Tibial nerve (tissue), 3 donors: ENCODE measurements around the gene GSG1L.

Source experiments
- POLR2A ChIP-seq, 2 donors: fragments of 450-650 bp; IDR thresholded peaks; one replicate each; pipeline ENCODE4 v1.6.1; 2017; ENCODE audit warnings: antibody characterized with exemption in 2 of 2, mild to moderate bottlenecking in 2 of 2, moderate library complexity in 2 of 2
- TF ChIP-seq, protein P1 (sequence below), 5 experiments: fragments of 200-600 bp in 3 of 5; fragments of 450-650 bp in 2 of 5; sonication (generic) in 3 of 5; IDR thresholded peaks; one replicate each; pipeline ENCODE4 v1.5.1; 2016 to 2019; ENCODE audit warnings: antibody characterized with exemption in 5 of 5, mild to moderate bottlenecking in 3 of 5, moderate library complexity in 2 of 5

DNA sequence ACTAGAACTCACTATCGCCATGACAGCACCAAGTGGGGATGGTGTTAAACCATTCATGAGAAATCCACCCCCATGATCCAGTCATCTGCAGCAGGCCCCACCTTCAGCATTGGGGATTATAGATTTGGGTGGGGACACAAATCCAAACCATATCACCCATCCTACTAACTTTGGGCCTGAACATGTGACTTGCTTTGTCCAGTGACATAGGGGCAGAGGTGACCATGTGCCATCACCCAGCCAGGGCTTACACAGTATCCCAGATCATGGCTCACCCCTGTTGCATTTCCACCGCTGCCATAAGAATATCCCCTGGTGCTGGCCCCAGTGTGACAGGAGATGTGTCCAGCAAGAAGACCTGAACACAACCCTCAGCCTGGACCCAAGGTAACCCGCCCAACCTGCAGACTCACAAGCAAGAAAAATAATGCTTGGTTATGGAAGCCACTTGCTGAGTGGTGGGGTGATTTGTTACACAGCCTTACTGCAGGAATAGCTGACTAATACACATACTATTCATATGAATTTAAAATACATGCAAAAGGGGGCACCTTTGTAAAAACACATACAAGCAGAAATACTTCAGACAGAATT lies 130.9 kb downstream of the GSG1L start:
- TF ChIP-seq, protein P1, sequence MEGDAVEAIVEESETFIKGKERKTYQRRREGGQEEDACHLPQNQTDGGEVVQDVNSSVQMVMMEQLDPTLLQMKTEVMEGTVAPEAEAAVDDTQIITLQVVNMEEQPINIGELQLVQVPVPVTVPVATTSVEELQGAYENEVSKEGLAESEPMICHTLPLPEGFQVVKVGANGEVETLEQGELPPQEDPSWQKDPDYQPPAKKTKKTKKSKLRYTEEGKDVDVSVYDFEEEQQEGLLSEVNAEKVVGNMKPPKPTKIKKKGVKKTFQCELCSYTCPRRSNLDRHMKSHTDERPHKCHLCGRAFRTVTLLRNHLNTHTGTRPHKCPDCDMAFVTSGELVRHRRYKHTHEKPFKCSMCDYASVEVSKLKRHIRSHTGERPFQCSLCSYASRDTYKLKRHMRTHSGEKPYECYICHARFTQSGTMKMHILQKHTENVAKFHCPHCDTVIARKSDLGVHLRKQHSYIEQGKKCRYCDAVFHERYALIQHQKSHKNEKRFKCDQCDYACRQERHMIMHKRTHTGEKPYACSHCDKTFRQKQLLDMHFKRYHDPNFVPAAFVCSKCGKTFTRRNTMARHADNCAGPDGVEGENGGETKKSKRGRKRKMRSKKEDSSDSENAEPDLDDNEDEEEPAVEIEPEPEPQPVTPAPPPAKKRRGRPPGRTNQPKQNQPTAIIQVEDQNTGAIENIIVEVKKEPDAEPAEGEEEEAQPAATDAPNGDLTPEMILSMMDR (IDR thresholded peaks at IDR 0.05): no peak
- TF ChIP-seq POLR2A (IDR thresholded peaks at IDR 0.05): no peak
